Measurements from ENCODE around the gene SEC22C. TPM values are rescaled to one million over a fixed set of nuclear protein-coding genes. Genes with fewer than 3 reads are reported as not detected.

Gene SEC22C
- total and polyA plus RNA-seq, 2 experiments from 2014 or later, result 21.9 to 48.3 TPM

GRCh38 chr3:42519568-42519962 is 62.2 kb downstream of the SEC22C start:
- Mint-ChIP-seq H3K36me3 (ENCODE audit: low read depth) (no peaks in the 10 kb centered on the region), H3K27me3 (ENCODE audit: insufficient read depth, low read depth, poor library complexity) (peaks cover 2% of the 10 kb centered on the region), H3K4me3 (no peak overlapping the region), H3K4me1 (no peaks in the 10 kb centered on the region), H3K27ac (no peak overlapping the region), H3K9me3 (no peaks in the 10 kb centered on the region)
- H3K4me1 ChIP-seq (ENCODE audit: insufficient read depth), result no peaks in the 10 kb centered on the region
- H3K4me3 ChIP-seq, result no peak overlapping the region
- no peaks in the 10 kb centered on the region for H3K9me2 ChIP-seq (ENCODE audit: insufficient read depth)
- no peaks in the 10 kb centered on the region for H3K36me3 ChIP-seq (ENCODE audit: insufficient read depth)
- no peak for ATAC-seq
- H3F3A ChIP-seq (replicated peaks; ENCODE audit: low read depth), result no peaks in the 10 kb centered on the region
- H3K27ac ChIP-seq (ENCODE audit: low read depth), result no peak overlapping the region
- no peak overlapping the region for H2AFZ ChIP-seq
- TF ChIP-seq EZH2 (IDR thresholded peaks at IDR 0.05; ENCODE audit: low read depth, unreplicated experiment), result no peak
- no peak for TF ChIP-seq JUNB (IDR thresholded peaks at IDR 0.05; ENCODE audit: unreplicated experiment)
- no peak for TF ChIP-seq ZNF331 (CRISPR knock-in tag; IDR thresholded peaks at IDR 0.05; ENCODE audit: low read depth)
- TF ChIP-seq STAT1 (IDR thresholded peaks at IDR 0.05; ENCODE audit: unreplicated experiment), result no peak
- TF ChIP-seq EZH2phosphoT487 (IDR thresholded peaks at IDR 0.05; ENCODE audit: unreplicated experiment), result no peak
- TF ChIP-seq CTCF (conservative IDR thresholded peaks at IDR 0.05; ENCODE audit: low read depth in 2 of 2), result no peak
- TF ChIP-seq ZNF114 (CRISPR knock-in tag; IDR thresholded peaks at IDR 0.05), result no peak
- TF ChIP-seq POLR2AphosphoS5 (IDR thresholded peaks at IDR 0.05; ENCODE audit: low read depth), result no peak
- TF ChIP-seq REST (IDR thresholded peaks at IDR 0.05; ENCODE audit: unreplicated experiment), result no peak
- no peak for TF ChIP-seq ETS1 (IDR thresholded peaks at IDR 0.05)
- no peak for TF ChIP-seq CREB1 (CRISPR knock-in tag; IDR thresholded peaks at IDR 0.05; ENCODE audit: low read depth)
- no peak for TF ChIP-seq NANOG (IDR thresholded peaks at IDR 0.05; ENCODE audit: borderline replicate concordance)
- no peak for TF ChIP-seq ZNF462 (CRISPR knock-in tag; IDR thresholded peaks at IDR 0.05)
- DNase-seq (ENCODE audit: low spot score), result no peak
- no peaks in the 10 kb centered on the region for H3K27me3 ChIP-seq (ENCODE audit: insufficient read depth)
- H3K79me2 ChIP-seq (replicated peaks; ENCODE audit: insufficient read depth), result no peaks in the 10 kb centered on the region
- H4K20me1 ChIP-seq (replicated peaks; ENCODE audit: insufficient read depth), result no peaks in the 10 kb centered on the region
- no peak overlapping the region for H3K4me2 ChIP-seq

All from GM23338 (cell line).